ENCODE measurements around the gene SIPA1.
"Not testable (repeated sequence)": the region's sequence is repeated elsewhere in the genome, so short reads cannot be mapped to it uniquely, and the experiment has no call there.

Gene SIPA1

DNA sequence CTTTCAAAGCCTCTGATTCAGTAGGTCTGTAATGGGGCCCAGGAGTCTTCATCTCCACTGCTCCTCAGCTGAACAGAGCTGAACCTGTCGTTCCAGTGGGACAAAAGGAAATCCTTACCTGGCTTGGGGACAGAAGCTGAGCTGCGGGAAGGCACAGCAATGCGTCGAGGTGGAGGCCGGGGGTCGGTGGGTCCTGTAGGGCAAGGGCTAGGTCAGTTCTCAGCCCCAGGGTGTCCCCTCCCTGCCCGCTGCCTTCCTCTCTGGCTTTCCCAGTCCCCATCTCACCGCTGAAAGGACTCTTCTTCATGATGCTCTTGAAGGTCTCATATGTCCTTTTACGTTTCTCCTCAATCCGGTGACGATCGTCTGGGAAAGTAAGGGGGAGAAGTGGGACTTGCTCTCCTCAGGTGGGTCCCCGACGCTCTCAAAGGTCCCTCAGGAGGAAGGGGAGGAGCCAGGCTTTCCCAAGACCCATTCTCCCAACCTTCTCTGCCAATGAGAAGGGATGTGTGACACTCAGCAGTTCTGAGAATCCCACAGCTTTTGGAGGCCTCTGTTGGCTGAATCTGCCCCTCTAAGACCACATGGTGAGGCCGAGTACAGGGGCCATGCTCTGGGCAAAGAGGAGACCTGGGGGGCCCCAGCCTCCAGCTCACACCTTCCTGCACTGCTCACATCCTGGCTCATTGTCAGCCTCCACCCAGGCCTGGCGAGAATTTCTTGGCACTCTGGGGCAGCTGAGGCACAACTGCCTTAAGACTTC, 17.9 kb downstream of the SIPA1 start:
- no peak overlapping the region for H3K4me3 ChIP-seq (ENCODE audit: control insufficient read depth, low read depth, low read length)
- DNase-seq (ENCODE audit: low read depth), result no peak
- TF ChIP-seq, protein P1, sequence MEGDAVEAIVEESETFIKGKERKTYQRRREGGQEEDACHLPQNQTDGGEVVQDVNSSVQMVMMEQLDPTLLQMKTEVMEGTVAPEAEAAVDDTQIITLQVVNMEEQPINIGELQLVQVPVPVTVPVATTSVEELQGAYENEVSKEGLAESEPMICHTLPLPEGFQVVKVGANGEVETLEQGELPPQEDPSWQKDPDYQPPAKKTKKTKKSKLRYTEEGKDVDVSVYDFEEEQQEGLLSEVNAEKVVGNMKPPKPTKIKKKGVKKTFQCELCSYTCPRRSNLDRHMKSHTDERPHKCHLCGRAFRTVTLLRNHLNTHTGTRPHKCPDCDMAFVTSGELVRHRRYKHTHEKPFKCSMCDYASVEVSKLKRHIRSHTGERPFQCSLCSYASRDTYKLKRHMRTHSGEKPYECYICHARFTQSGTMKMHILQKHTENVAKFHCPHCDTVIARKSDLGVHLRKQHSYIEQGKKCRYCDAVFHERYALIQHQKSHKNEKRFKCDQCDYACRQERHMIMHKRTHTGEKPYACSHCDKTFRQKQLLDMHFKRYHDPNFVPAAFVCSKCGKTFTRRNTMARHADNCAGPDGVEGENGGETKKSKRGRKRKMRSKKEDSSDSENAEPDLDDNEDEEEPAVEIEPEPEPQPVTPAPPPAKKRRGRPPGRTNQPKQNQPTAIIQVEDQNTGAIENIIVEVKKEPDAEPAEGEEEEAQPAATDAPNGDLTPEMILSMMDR (conservative IDR thresholded peaks at IDR 0.05; ENCODE audit: control insufficient read depth, insufficient read depth, low read depth, low read length), result no peak

DNA sequence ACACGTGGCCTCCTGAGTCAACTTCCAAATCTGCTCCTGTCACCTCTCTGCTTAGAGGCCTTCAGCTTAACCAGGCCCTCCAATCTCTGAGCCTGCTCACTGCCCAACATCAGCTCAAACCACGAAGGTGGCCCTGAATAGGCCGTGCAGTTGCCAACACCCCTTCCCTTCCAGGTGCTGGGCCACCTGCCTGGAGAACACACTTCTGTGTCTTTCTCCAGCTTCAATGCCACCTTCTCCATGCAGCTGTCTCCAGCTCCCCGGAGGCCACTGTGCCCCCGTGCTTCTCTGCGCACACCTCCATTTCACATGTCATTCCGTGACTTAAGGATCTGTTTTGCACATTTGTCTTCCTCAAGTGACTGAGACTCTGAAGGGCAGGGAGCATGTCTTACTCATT, 19.5 kb downstream of the SIPA1 start:
- TF ChIP-seq, protein P1 (conservative IDR thresholded peaks at IDR 0.05; ENCODE audit: control insufficient read depth, insufficient read depth, low read depth, low read length), result no peak
- H3K4me3 ChIP-seq (ENCODE audit: control insufficient read depth, low read depth, low read length), result no peak overlapping the region
- DNase-seq (ENCODE audit: low read depth), result no peak

DNA sequence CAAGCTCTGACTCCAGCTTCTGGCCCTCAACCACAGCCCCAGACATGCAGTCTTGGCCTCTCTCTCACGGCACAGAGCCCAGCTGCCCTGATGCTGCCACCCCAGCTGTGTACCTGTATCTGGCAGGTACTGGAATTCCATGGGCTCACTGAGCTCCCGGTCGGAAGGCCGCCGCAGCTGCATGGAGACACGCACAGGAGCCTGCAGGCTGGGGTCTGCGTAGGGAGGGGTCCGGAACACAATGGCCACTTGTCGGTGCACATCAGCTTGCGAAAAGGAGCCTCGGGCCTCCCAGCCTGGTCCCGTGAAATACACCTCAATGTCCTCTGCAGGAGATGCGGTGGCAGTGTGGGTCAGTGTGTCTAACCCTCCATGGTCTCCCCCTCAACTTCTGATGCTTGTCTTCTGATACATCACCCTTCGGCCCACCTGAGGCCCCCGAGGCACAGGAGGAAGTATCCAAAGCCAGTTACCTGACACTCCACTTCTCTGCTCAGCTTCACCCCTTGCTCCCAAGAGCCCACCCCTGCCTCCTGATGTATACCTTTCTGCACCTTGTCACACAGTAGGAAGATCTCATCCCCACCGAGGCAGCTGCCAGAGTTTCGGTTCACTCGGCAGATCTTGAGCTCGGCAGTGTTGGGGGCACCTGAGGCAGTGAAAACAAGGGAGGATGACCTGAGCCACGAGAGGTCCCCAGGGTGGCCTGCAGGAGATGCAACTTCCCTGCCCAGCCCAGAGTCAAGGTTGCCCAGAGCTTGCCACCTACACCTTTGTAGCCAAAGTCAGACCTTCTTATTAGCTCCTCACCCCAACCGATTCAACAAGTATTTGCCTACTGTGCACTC, 20.5 kb downstream of the SIPA1 start:
- no peak for DNase-seq (ENCODE audit: low read depth)
- no peak overlapping the region for H3K4me3 ChIP-seq (ENCODE audit: control insufficient read depth, low read depth, low read length)
- TF ChIP-seq, protein P1 (conservative IDR thresholded peaks at IDR 0.05; ENCODE audit: control insufficient read depth, insufficient read depth, low read depth, low read length), result no peak

DNA sequence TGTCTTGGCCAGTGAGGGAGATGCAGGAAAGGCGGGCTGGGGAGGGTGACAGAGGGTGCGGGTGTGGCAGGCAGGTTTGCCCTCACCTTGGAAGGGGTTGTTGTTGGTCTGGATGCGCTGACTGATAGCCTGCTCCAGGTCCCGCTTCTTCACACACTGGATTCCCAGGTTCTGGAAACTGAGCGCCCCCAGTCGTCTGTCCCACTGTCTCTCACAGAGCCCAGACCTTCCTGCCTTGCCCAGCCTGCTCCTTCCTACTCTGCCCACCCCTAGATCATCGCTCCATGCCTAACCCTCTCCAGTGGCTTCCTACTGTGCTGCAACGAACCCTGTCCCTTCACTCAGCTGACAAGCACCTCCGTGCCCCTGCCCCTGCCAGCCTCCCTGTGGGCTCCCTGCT, 22.1 kb downstream of the SIPA1 start:
- no peak for DNase-seq (ENCODE audit: low read depth)
- TF ChIP-seq, protein P1 (conservative IDR thresholded peaks at IDR 0.05; ENCODE audit: control insufficient read depth, insufficient read depth, low read depth, low read length), result no peak
- H3K4me3 ChIP-seq (ENCODE audit: control insufficient read depth, low read depth, low read length), result no peak overlapping the region

DNA sequence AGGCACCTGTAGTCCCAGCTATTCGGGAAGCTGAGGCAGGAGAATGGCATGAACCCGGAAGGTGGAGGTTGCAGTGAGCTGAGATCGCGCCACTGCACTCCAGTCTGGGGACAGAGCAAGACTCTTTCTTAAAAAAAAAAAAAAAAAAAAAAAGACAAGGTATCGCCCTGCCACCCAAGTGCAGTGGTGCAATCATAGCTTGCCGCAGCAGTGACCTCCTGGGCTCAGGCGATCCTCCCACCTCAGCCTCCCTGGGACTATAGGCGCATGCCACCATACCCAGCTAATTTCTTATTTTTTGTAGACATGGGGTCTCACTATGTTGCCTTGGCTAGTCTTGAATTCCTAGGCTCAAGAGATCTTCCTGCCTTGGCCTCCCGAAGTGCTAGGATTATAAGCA, 23.0 kb downstream of the SIPA1 start:
- not testable (repeated sequence) for H3K4me3 ChIP-seq (ENCODE audit: control insufficient read depth, low read depth, low read length); DNase-seq (ENCODE audit: low read depth)

DNA sequence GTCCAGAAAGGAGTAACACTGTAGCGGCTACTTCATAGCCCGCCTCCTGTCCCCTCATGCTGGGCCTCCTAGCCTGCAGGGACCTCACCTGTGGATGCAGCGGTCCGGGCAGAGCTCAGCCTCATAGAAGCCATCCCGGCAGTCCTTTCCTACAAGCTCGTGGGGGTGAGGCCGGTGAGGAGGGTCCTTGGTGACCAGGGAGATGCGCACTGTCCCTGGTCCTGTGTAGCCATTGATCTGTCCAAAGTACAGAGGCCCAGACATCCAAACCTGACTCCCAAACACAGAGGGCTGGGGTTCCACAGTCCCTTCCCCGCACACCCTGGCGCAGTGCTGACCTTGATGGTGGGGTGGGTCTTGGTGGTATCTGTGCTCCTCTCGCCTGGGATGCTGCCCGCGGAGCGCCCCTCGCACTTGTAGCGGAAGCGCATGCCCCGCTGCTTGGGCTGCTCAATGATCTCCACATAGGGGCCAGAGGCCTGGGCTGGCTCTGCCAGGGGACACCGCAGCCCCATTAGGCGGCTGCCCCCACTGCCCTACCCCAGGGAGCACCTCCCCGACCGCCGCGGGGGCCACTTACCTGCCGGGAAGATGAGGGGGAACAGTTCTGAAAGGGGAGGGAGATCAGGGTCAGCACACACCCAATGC, 23.8 kb downstream of the SIPA1 start:
- no peak for DNase-seq (ENCODE audit: low read depth)
- TF ChIP-seq, protein P1 (conservative IDR thresholded peaks at IDR 0.05; ENCODE audit: control insufficient read depth, insufficient read depth, low read depth, low read length), result no peak
- peak overlapping the region; percentile 94 for H3K4me3 ChIP-seq (ENCODE audit: control insufficient read depth, low read depth, low read length)

All from fibroblast of mammary gland (primary cell).